HepG2 (cell line): ENCODE measurements around the gene OLAH. TPM values are rescaled to one million over a fixed set of nuclear protein-coding genes. Genes with fewer than 3 reads are reported as not detected.

ENCODE experiments used
- ATAC-seq: fragments of 200-7000 bp; cut with Tn5 transposase; 3 replicates; pipeline ENCODE4 v1.9.1; 2020; ENCODE audit warnings: mild to moderate bottlenecking, moderate library complexity
- BruUV-seq: library from RNA; stranded (reverse); fragments of 400-500 nt; replicated peaks from 2 replicates; lab custom pipeline; 2021; lab: Mats Ljungman, UMichigan
- CTCF ChIA-PET: fragments of 300-600 bp; formaldehyde crosslinking; extraction: SDS; loops from one replicate; lab custom pipeline; 2021; ENCODE audit warnings: low total read pairs, inconsistent platforms, low intra/inter-chr PET ratio; lab: Yijun Ruan, JAX
- POLR2A ChIA-PET: fragments of 350-600 bp; sonication (Branson Sonifier 250); formaldehyde crosslinking; loops from one replicate; lab custom pipeline; 2020; ENCODE audit warnings: antibody characterized with exemption, inconsistent platforms; lab: Yijun Ruan, JAX
- DNase-seq: peaks from one replicate; pipeline ENCODE4 v3.0.0-alpha.2; 2015; ENCODE audit warnings: low spot score
- FAIRE-seq: peaks from 3 replicates; lab custom pipeline; 2011; peaks lifted over from hg19 to GRCh38; lab: Jason Lieb, UNC
- H2AFZ ChIP-seq: one replicate; pipeline ENCODE4 v1.6.1; 2011; ENCODE audit warnings: low read length, inconsistent platforms
- H3K27ac ChIP-seq: fragments of 300-600 bp; 3 replicates; pipeline ENCODE4 v1.8.0; 2011; ENCODE audit warnings: mixed run types, mild to moderate bottlenecking, mixed read lengths, low read length, inconsistent platforms; ENCODE audit not compliant: insufficient read depth; ENCODE audit errors: extremely low read length
- H3K27me3 ChIP-seq, 2 experiments: fragments of 200-600 bp in 1 of 2; 2 replicates in 1 of 2; 3 replicates in 1 of 2; pipeline versions ENCODE4 v1.6.0 to v1.8.0; 2011; ENCODE audit warnings: low read length in 2 of 2, mild to moderate bottlenecking in 2 of 2, moderate library complexity in 2 of 2, inconsistent platforms in 1 of 2; ENCODE audit not compliant: insufficient read depth in 2 of 2, control insufficient read depth in 1 of 2
- H3K36me3 ChIP-seq, 2 experiments: fragments of 200-600 bp in 1 of 2; replicated peaks in 1 of 2; 2 replicates in 1 of 2; 3 replicates in 1 of 2; pipeline versions ENCODE4 v1.5.1 to v1.8.0; 2011; ENCODE audit warnings: low read length in 2 of 2, inconsistent platforms in 1 of 2; ENCODE audit not compliant: insufficient read depth in 2 of 2, control insufficient read depth in 1 of 2
- H3K4me1 ChIP-seq: 2 replicates; pipeline ENCODE4 v1.5.1; 2012; ENCODE audit warnings: low read length, inconsistent platforms; ENCODE audit not compliant: insufficient read depth
- H3K4me2 ChIP-seq: 2 replicates; pipeline ENCODE4 v1.6.0; 2011; ENCODE audit warnings: low read depth, low read length, inconsistent platforms
- H3K4me3 ChIP-seq, 3 experiments: fragments of 200-600 bp in 1 of 3; sonication (generic), shearing (Covaris generic) in 1 of 3; replicated peaks in 1 of 3; 2 replicates each; pipeline ENCODE4 v1.5.1; 2011 to 2016; ENCODE audit warnings: low read length in 3 of 3, inconsistent platforms in 2 of 3, low read depth in 2 of 3, mild to moderate bottlenecking in 2 of 3, control low read depth in 1 of 3, mixed read lengths in 1 of 3; ENCODE audit not compliant: insufficient read depth in 1 of 3
- H3K79me2 ChIP-seq: one replicate; pipeline ENCODE4 v1.6.1; 2011; ENCODE audit warnings: low read length, inconsistent platforms; ENCODE audit not compliant: insufficient read depth
- H3K9ac ChIP-seq: 2 replicates; pipeline ENCODE4 v1.6.0; 2011; ENCODE audit warnings: mild to moderate bottlenecking, low read depth, low read length, inconsistent platforms; ENCODE audit not compliant: insufficient read depth
- H3K9me3 ChIP-seq: 2 replicates; pipeline ENCODE4 v1.5.1; 2012; ENCODE audit warnings: mild to moderate bottlenecking, low read length
- H4K20me1 ChIP-seq: 2 replicates; pipeline ENCODE4 v1.6.0; 2011; ENCODE audit warnings: inconsistent platforms, mild to moderate bottlenecking, low read length, moderate library complexity; ENCODE audit not compliant: insufficient read depth
- CHD2 ChIP-seq: IDR thresholded peaks from 2 replicates; pipeline ENCODE4 v1.6.1; 2011; ENCODE audit warnings: low read depth, low read length, improper control_type of control experiment
- FOXP1 ChIP-seq, 2 experiments: fragments of 450-650 bp in 1 of 2; IDR thresholded peaks; 2 replicates each; pipeline ENCODE4 v1.6.1; 2017 to 2018; ENCODE audit warnings: antibody characterized with exemption in 1 of 2
- KAT2B ChIP-seq: fragments of 150-350 bp; IDR thresholded peaks from 2 replicates; pipeline ENCODE4 v1.6.1; 2014; ENCODE audit warnings: low read depth, low read length, borderline replicate concordance
- MEF2D ChIP-seq: sonication (generic); formaldehyde crosslinking; IDR thresholded peaks from 2 replicates; pipeline ENCODE4 v1.5.1; 2020; ENCODE audit warnings: mild to moderate bottlenecking, missing genetic modification reagents
- MYNN ChIP-seq: sonication (generic); formaldehyde crosslinking; IDR thresholded peaks from 2 replicates; pipeline ENCODE4 v1.4.0; 2020; ENCODE audit warnings: mild to moderate bottlenecking, low read depth, missing genetic modification reagents
- NFKBIZ ChIP-seq: IDR thresholded peaks from 2 replicates; pipeline ENCODE4 v1.6.1; 2018; ENCODE audit warnings: missing genetic modification reagents, missing compliant biosample characterization
- PHB2 ChIP-seq: fragments of 450-650 bp; IDR thresholded peaks from 2 replicates; pipeline ENCODE4 v1.6.1; 2018; ENCODE audit not compliant: partially characterized antibody
- PHF21A ChIP-seq: sonication (generic); formaldehyde crosslinking; IDR thresholded peaks from 2 replicates; pipeline ENCODE4 v1.5.0; 2020; ENCODE audit warnings: mild to moderate bottlenecking, missing genetic modification reagents
- SALL1 ChIP-seq: sonication (generic); formaldehyde crosslinking; IDR thresholded peaks from 2 replicates; pipeline ENCODE4 v1.8.0; 2022; ENCODE audit warnings: mild to moderate bottlenecking, missing genetic modification reagents
- SIX1 ChIP-seq: sonication (generic); formaldehyde crosslinking; IDR thresholded peaks from 2 replicates; pipeline ENCODE4 v1.4.0; 2020; ENCODE audit warnings: missing genetic modification reagents, borderline replicate concordance
- SNAPC2 ChIP-seq: sonication (generic); formaldehyde crosslinking; IDR thresholded peaks from 2 replicates; pipeline ENCODE4 v1.8.1; 2022; ENCODE audit warnings: mild to moderate bottlenecking, missing genetic modification reagents
- ZNF24 ChIP-seq: fragments of 450-650 bp; IDR thresholded peaks from 2 replicates; pipeline ENCODE4 v1.6.1; 2017; ENCODE audit warnings: antibody characterized with exemption, mild to moderate bottlenecking
- ZNF468 ChIP-seq: sonication (generic); formaldehyde crosslinking; IDR thresholded peaks from 2 replicates; pipeline ENCODE4 v1.8.0; 2022; ENCODE audit warnings: mild to moderate bottlenecking, moderate library complexity, missing genetic modification reagents
- ZNF501 ChIP-seq: sonication (generic); formaldehyde crosslinking; IDR thresholded peaks from 2 replicates; pipeline ENCODE4 v1.5.1; 2020; ENCODE audit warnings: mild to moderate bottlenecking, moderate library complexity, missing genetic modification reagents
- ZNF513 ChIP-seq: sonication (generic); formaldehyde crosslinking; conservative IDR thresholded peaks from 2 replicates; pipeline ENCODE4 v1.5.0; 2020; ENCODE audit warnings: missing genetic modification reagents
- ZNF558 ChIP-seq: sonication (generic); formaldehyde crosslinking; IDR thresholded peaks from 2 replicates; pipeline ENCODE4 v1.9.0; 2022; ENCODE audit warnings: mild to moderate bottlenecking, missing genetic modification reagents, borderline replicate concordance
- ZNF660 ChIP-seq: sonication (generic); formaldehyde crosslinking; IDR thresholded peaks from 2 replicates; pipeline ENCODE4 v1.5.1; 2020; ENCODE audit warnings: mild to moderate bottlenecking, low read depth, missing genetic modification reagents, borderline replicate concordance
- ZNF792 ChIP-seq: IDR thresholded peaks from 2 replicates; pipeline ENCODE4 v1.6.1; 2016
- ZSCAN29 ChIP-seq: sonication (generic); formaldehyde crosslinking; conservative IDR thresholded peaks from 2 replicates; pipeline ENCODE4 v1.4.0; 2020; ENCODE audit warnings: mild to moderate bottlenecking, missing genetic modification reagents
- WGBS: methylation state at CpG from one replicate; pipeline ENCODE4 v1.1.6; 2017; ENCODE audit warnings: low lambda C conversion rate; 5-methylcytosine and 5-hydroxymethylcytosine counted together
- in situ Hi-C: cut with HindIII; loops from 2 replicates; pipeline ENCODE4 v1.10.0; 2017; ENCODE audit warnings: low pct_unique_long_range_greater_than_20kb; ENCODE audit not compliant: extremely low pct_ligation_motif_present
- intact Hi-C: fragments of 100-400 bp; cut with micrococcal nuclease; formaldehyde crosslinking; loops from one replicate; pipeline ENCODE4 v1.10.0; 2022; ENCODE audit not compliant: unreplicated experiment
- polyA plus RNA-seq, 8 experiments: library from polyadenylated mRNA; depleted of rRNA in 3 of 8; stranded (reverse) in 7 of 8; unstranded in 1 of 8; fragments of >200 nt; fragmentation: Illumina TruSeq in 4 of 8; extraction: Trizol in 4 of 8; gene quantifications; 2 replicates each; pipeline versions ENCODE4 v1.2.1 to v1.2.3, GENCODE V29; 2011 to 2016; ENCODE audit warnings: low read depth in 4 of 8, missing spikeins in 1 of 8, mixed read lengths in 1 of 8; ENCODE audit not compliant: insufficient read depth in 1 of 8
- total RNA-seq, 5 experiments: library from RNA; depleted of rRNA; stranded (reverse); fragments of >200 nt; fragmentation: Illumina TruSeq; extraction: Trizol; gene quantifications; 2 replicates each; pipeline ENCODE4 v1.2.3, GENCODE V29; 2016; ENCODE audit warnings: low read depth in 1 of 5
- TF ChIP-seq, protein P1 (sequence below): sonication (generic); formaldehyde crosslinking; IDR thresholded peaks from 2 replicates; pipeline ENCODE4 v1.5.1; 2020; ENCODE audit warnings: mild to moderate bottlenecking, missing genetic modification reagents, moderate library complexity

Gene OLAH
- total and polyA plus RNA-seq, 2 of the 13 experiments (the other 11 are each of a cell fraction or from before 2014, with no cell fraction given): 0.13 TPM; not detected in 1

DNA sequence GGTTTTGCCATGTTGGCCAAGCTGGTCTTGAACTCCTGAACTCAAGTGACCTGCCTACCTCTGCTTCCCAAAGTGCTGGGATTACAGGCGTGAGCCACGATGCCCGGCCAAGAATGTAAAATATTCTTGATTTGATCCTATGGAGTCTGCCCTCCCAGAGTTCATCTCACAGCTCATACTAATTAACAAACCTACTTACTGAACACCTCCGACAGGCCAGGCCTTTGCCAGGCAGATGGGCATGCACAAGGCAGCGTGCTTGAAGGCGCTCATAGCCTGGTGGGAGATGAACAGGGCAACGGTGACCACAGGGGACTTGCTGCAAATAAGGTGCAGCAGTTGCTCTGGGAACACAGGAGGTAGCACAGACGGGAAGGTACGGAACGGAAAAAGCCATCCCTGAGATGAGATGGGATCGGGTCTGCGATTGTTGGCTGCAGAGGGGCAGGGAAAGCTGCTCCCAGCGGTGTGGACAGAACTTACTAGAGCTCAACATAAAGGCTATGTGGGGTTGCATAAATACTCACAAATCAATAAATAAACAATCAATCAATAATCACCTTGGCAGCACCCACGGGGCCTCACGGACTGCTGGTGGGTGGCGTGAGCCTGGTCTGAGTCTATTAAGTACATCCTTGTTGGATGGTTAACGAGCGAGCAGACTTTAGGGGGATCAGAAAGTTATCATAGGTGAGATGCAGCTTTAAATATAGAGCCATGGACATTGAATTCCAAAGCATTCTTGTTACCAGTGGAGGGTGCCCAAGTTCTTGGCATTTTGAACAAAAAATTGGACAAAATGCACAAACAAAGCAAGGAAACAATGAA is 40.1 kb downstream of the OLAH start:
- ATAC-seq (peak; percentile 16), FAIRE-seq (no peak), DNase-seq (no peak)
- Histone ChIP-seq H3K27ac (peak overlapping the region; percentile 57), H3K9ac (peak overlapping the region; percentile 46), H4K20me1 (no peaks in the 10 kb centered on the region), H3K27me3 (no peaks in the 10 kb centered on the region; a peak in 1 of 5 replicates), H3K4me3 (peak overlapping the region; percentile 71 to 77 (median 74)), H3K9me3 (no peaks in the 10 kb centered on the region), H2AFZ (peak overlapping the region; percentile 91), H3K79me2 (no peaks in the 10 kb centered on the region), H3K36me3 (no peaks in the 10 kb centered on the region), H3K4me1 (peaks cover 24% of the 10 kb centered on the region), H3K4me2 (peak overlapping the region; percentile 94)
- intact Hi-C loops (no loop called here), in situ Hi-C loops (no loop called here)
- ChIA-PET POLR2A (interaction anchor here (0.9 kb wide), 2 partner anchors 14 to 85 kb away, joined by 3 to 4 read pairs; partner anchors contain the start of gene NMT2), CTCF (no interaction called here)
- 1% methylated on average over 14 of the region's 18 CpGs for WGBS
- TSS peak; percentile 67 for BruUV-seq
- 0 out of 2 replicates have a peak, but pooled peaks have one; percentile 12 for TF ChIP-seq SALL1
- TF ChIP-seq, protein P1, sequence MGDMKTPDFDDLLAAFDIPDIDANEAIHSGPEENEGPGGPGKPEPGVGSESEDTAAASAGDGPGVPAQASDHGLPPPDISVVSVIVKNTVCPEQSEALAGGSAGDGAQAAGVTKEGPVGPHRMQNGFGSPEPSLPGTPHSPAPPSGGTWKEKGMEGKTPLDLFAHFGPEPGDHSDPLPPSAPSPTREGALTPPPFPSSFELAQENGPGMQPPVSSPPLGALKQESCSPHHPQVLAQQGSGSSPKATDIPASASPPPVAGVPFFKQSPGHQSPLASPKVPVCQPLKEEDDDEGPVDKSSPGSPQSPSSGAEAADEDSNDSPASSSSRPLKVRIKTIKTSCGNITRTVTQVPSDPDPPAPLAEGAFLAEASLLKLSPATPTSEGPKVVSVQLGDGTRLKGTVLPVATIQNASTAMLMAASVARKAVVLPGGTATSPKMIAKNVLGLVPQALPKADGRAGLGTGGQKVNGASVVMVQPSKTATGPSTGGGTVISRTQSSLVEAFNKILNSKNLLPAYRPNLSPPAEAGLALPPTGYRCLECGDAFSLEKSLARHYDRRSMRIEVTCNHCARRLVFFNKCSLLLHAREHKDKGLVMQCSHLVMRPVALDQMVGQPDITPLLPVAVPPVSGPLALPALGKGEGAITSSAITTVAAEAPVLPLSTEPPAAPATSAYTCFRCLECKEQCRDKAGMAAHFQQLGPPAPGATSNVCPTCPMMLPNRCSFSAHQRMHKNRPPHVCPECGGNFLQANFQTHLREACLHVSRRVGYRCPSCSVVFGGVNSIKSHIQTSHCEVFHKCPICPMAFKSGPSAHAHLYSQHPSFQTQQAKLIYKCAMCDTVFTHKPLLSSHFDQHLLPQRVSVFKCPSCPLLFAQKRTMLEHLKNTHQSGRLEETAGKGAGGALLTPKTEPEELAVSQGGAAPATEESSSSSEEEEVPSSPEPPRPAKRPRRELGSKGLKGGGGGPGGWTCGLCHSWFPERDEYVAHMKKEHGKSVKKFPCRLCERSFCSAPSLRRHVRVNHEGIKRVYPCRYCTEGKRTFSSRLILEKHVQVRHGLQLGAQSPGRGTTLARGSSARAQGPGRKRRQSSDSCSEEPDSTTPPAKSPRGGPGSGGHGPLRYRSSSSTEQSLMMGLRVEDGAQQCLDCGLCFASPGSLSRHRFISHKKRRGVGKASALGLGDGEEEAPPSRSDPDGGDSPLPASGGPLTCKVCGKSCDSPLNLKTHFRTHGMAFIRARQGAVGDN (CRISPR knock-in tag): peak; percentile 56
- no peak for TF ChIP-seq ZNF24
- no peak for TF ChIP-seq CHD2
- no peak for TF ChIP-seq SIX1
- TF ChIP-seq ZNF501 (CRISPR knock-in tag): 0 out of 2 replicates have a peak, but pooled peaks have one; percentile 36
- no peak for TF ChIP-seq ZNF558
- no peak for TF ChIP-seq SNAPC2 (CRISPR knock-in tag)
- TF ChIP-seq ZNF660: no peak
- TF ChIP-seq ZNF513: no peak
- TF ChIP-seq ZNF468 (CRISPR knock-in tag): 0 out of 2 replicates have a peak, but pooled peaks have one; percentile 44
- TF ChIP-seq PHF21A (CRISPR knock-in tag): 0 out of 2 replicates have a peak, but pooled peaks have one; percentile 3
- no peak for TF ChIP-seq FOXP1 (IDR thresholded peaks at IDR 0.05)
- 0 out of 2 replicates have a peak, but pooled peaks have one; percentile 5 for TF ChIP-seq FOXP1 (CRISPR knock-in tag; IDR thresholded peaks at IDR 0.05)
- peak; percentile 90; the same call in 1 of the 2 replicates for TF ChIP-seq KAT2B
- TF ChIP-seq MYNN (CRISPR knock-in tag): no peak
- no peak for TF ChIP-seq MEF2D (CRISPR knock-in tag)
- no peak for TF ChIP-seq NFKBIZ (CRISPR knock-in tag)
- TF ChIP-seq PHB2: no peak
- TF ChIP-seq ZNF792: no peak
- 0 out of 2 replicates have a peak, but pooled peaks have one; percentile 43 for TF ChIP-seq ZSCAN29 (CRISPR knock-in tag)
